Measurements from ENCODE around the gene TP53I3.
"Not testable (repeated sequence)": the region's sequence is repeated elsewhere in the genome, so short reads cannot be mapped to it uniquely, and the experiment has no call there.

Gene TP53I3

GRCh38 chr2:24051833-24052232 lies 32.8 kb downstream of the TP53I3 start:
- DNase-seq, result no peak

GRCh38 chr2:24050041-24050979 lies 34.3 kb downstream of the TP53I3 start:
- peak in 1 of 2 donors; percentile 9 for DNase-seq

- peak; percentile 23 to 31 for DNase-seq
Observed at GRCh38 chr2:24049485-24050021, 35.1 kb downstream of the TP53I3 start, which contains the start of gene FKBP1B. Gene FKBP1B, plus strand, starts transcription at chr2:24049741. Its CDS starts 109 bp downstream, at chr2:24049850.

GRCh38 chr2:24048769-24049484 lies 35.7 kb downstream of the TP53I3 start:
- no peak for DNase-seq

GRCh38 chr2:24047703-24048033 lies 37.0 kb downstream of the TP53I3 start:
- DNase-seq, result no peak

GRCh38 chr2:24046930-24047702 lies 37.5 kb downstream of the TP53I3 start, which contains the start of gene WDCP:
Gene WDCP, minus strand, starts transcription at chr2:24047391. Its CDS starts 7,897 bp downstream, at chr2:24039494.
- peak; percentile 90 to 93 for DNase-seq

GRCh38 chr2:24046599-24046929 lies 38.1 kb downstream of the TP53I3 start:
- no peak for DNase-seq

GRCh38 chr2:24045511-24046508 lies 38.8 kb downstream of the TP53I3 start:
- no peak for DNase-seq

GRCh38 chr2:24043133-24043532 lies 41.5 kb downstream of the TP53I3 start:
- DNase-seq, result not testable (repeated sequence)

- DNase-seq, result no peak
Observed at GRCh38 chr2:24040511-24040910, 44.1 kb downstream of the TP53I3 start.

GRCh38 chr2:24038786-24039499 lies 45.7 kb downstream of the TP53I3 start:
- no peak for DNase-seq

Data from activated CD4-positive, alpha-beta T cell treated with anti-CD3 and anti-CD28 coated beads for 4 hours (primary cell).